HG03103 (cell line): ENCODE results near the gene DTHD1.
A peak's percentile ranks its signal among the peaks of the same experiment; 100 is the strongest.

Experiments
- ATAC-seq: cut with Tn5 transposase; IDR thresholded peaks from one replicate; pipeline ENCODE4 v1.9.1; 2021; ENCODE audit warnings: low read depth; ENCODE audit not compliant: unreplicated experiment

The DTHD1 gene

DNA sequence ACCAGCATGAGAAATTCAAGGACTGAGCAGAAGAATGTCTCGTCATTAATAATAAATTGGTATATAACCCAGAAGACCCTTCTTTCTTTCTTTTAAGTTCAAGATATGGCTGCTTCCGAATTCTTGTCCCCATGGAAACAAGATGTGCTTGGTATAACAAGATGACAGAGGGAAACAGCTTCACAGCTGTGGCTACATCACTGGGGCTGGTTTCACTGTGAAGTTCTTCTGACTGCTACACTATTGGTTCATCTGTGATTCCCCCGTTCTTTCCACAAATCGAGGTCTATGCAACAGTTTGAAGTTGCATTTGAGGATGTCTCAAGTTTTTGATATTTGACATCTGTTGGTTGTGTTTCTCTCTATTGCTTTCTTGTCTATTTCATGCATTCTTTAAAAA lies 12.3 kb upstream of the DTHD1 start:
- no peak for ATAC-seq

DNA sequence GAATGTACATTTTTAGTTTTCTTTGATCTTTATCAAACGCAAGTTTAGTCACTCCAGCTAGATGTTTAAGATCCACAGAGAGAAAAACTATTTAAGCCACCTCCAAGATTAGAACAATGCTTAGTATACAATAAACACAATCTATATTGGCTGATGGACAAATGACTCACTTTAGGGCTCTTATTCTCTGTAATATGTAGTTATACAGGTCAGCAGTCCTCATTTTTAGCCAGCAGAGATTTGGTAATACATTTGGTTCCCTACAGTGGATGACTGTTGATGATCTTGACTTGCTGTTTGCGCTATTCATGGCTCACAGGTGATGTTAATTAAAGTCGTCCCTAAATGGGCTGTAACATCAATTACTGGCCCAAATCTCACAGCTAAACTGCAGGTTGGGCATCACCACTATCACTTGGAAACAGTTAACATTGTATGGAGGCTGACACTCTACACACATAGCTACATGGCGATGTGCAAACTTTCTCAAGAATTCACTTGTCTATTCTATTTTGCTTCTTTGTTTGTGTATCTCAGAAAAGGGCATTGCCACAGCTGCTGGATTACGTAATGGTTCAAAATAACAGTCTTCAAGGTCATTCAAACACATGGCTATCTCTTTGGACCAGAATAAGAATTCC lies 11.8 kb upstream of the DTHD1 start:
- ATAC-seq = no peak

DNA sequence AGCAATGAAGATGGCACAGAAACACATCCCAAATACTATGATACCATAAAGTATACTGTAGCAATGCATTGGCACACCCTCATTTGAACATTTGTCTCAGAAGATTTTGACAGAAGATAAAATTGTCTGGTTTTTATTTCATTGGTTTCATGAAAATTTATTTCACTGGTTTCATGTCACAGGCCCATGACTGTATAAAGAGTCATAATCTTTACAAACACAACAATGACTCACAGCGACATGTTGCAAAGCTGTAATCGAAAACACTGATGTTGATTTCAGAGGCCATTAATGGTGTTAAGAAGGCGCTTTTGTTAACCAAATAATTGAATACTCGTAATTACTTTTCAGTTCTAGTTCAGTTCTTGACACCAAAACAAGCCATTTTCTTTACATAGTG lies 8.1 kb upstream of the DTHD1 start:
- no peak for ATAC-seq

DNA sequence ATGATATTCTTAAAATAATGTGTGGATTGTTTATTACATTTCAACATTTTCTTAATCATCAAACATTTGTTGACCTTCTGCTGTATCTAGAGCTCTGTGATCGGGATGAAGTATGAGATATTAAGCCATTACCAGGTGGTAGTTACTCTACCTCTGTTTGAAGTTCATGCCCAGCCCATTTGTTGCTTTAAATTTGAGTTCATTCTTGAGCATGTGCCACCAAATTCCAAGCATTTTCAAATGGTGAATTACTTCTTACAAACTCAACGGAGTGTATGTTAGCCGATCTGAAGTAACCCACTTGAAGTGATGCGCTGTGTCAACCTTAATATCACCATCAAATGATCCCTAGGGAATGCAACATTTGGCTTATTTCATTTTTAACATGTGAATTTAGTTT lies 7.3 kb upstream of the DTHD1 start:
- no peak for ATAC-seq

DNA sequence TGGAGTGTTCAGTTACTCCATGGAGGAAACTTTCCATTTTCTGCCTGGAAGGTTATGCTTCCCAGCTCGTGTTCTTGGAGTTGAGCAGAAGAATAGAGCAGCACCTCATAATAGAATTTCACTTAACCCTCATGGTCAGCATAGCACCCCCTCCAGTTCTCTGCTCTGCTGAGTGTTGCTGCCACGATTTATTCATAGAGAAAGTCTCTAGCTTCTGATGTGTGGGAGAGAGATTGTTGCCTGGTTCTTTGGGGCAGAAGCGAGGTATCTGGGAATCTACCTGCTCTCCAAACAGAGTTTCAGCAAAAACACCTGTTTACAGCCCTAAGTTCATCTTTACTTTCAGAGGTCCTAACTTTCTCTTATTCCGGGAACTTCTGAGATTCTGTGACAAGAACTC lies 3.9 kb upstream of the DTHD1 start:
- ATAC-seq = no peak

DNA sequence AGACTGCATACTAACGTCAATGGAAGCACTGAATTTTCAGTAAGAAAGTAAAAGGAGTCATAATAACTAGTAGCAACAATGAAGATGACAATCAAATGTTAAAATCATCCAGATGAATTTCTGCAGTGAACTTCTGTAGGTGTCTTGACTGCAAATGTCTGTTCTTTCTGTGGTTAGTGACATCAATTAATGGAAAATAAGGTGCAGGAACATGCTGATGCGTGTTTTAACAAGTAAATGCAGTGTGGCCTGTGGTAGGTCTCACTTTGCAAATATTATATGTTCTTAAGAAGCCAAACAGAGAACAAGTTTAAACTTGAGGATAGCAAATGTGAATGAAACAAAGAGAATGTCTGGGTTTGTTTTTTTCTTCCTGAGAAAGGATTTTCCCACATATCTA lies 2.6 kb upstream of the DTHD1 start:
- ATAC-seq = no peak

DNA sequence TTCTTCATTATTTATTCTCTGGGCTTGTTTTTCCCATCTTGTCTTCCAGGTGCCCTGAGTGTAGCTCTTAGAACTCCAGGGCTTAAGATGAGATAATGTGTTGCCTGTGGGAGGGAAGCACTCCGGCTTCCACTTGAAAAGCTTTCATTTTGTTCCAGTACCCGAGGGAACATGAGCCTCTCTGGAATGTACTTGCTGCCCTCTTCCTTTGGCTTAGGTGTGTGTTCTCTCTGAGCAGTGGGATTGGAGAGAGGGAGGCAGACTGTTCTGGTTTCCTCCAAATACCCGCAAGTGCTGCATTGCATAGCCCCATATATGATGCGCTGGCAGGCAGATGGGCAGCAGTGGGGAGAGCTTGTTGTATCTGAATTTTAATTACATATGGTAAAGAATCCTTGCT lies 861 bp upstream of the DTHD1 start:
- ATAC-seq = no peak

DNA sequence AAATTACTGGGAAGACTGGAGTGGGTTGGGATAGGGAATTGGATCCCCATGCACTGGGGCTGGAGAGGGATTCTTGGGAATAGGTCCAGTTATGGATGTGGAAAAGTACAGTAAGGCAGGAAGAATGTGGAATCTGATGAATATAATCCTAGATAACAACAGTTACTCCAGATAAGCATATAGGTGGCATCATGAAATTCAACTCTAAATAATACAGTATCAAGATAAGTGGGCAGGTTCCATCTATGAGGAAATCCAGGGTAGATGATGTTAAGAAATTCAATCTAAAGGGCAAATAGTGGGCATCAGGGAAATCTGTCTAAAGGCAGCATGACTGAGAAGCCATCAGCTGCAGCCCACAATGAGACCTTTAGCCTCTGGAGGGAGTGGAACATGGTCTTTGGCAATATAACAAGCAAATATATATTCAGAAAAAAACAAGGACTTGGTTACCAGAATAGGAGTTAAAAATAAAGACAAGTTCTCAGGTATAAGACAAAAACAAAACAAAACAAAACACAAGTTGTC lies 1.2 kb downstream of the DTHD1 start:
- no peak for ATAC-seq

DNA sequence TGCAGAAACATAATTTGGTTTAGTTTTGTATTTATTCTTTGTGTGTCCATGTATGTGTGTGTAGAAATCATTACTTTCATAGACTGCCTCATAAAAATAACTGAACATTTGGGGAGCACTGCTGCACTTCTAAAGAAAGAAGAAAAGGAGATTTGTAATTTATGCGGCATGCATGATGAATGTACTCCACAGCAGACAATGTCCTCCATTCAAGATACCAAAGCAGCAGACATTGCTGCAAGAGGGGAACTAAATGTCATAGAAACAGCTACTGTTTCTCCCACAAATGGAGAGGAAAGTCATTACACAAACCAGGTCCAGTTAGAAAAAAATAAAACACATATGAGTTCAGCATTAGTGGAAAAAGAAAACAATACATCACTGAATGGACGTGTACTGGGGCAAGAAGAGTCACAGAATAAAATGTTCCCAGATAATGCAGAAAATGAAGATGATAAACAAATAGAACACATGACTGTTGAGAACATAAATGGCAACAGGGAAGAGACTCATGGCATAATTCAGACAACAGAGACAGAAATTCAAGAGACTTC lies 2.6 kb downstream of the DTHD1 start:
- no peak for ATAC-seq

DNA sequence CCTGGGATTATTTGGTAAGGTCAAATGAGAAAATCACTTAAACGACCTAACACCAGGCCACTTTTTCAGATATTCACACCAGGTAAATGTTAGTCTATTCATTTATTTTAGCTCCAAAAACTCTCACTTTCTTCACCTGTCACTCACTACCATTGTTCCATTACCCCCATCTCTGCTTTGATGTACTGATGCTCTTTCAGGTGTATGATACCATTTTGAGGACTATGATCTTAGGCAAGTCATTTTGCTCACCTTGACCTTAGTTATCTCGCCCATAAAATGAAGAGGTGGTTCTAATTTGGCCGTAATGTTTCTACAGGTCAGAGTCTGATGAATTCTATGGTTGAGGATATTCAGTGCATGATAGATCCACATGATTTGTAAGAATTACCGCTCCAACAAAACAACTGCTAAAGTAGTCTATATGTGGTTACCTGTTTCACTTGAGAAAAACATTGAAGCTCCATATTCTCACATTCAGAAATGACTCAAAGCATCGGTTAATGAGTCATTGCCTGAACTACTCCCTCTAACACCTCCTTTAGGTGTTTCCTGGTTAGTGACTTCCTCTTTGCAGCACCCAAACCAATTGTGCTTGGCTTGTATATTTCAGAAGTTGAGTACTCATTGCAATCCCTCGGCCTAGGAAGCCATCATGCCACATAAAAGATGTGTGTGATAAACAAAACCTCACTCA lies 4.5 kb downstream of the DTHD1 start:
- peak; percentile 97 for ATAC-seq

DNA sequence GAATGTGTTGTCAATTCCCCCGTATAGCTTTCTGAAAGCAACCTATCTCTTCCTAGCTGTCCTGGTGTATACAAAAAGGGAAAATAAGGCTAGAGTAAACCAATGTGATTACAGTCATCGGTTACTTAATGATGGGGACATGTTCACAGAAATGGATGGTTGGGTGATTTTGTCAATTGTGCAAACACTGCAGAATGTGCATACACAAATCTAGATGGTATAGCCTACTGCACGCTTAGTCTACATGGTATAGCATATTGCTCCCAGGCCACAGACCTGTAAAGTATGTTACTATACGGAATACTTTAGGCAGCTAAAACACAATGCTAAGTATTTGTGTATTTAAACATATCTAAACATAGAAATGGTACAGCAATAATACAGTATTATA lies 5.1 kb downstream of the DTHD1 start:
- ATAC-seq = peak; percentile 14

DNA sequence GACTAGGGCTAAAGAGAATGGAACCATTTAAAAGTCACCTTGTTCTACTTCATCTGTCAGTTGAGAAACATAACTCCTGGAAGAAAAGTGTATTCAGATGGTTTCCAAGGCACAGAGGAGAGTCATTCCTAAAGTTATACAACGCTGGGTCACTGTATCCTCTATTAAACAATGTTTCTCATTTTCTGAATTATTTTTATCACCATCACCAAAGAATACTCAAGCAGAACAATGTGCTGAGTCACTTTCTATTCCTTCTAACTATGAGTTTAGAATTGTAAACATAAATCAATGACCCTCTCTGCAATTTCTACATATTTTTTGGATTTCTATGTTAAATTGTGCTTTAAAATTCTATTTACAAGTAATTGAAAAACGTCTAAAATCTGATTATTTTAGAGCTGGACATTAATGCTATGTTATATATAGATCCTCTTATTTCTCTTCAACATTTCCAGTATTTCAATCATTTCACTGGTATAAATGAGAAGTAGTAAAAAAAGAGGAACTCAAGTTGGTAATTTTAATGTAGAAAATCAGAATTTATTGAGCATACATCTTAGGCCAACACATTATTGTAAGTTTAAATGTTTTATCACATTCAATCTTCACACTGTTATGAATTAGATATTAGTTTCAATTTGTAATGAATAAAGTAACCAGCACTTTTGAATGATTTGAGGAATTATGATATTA lies 7.5 kb downstream of the DTHD1 start:
- no peak for ATAC-seq

DNA sequence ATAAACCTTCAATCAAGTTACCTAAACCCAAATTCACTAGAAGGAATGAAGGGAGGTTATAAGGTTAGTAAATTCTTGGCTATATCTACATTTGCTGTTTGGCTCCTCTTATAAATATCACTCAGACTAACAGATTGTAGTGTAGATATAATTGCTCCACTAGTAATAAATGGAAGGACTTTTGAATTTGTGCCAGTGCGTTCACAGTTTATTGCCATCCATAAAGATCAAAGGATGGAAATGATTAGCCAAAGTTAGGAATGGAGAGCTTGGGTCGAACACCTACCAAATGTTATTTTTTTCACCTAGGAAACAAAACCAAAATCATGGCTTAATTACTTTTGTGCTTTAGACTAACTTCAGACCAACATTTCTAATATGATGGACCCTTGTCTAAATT lies 9.2 kb downstream of the DTHD1 start:
- no peak for ATAC-seq

DNA sequence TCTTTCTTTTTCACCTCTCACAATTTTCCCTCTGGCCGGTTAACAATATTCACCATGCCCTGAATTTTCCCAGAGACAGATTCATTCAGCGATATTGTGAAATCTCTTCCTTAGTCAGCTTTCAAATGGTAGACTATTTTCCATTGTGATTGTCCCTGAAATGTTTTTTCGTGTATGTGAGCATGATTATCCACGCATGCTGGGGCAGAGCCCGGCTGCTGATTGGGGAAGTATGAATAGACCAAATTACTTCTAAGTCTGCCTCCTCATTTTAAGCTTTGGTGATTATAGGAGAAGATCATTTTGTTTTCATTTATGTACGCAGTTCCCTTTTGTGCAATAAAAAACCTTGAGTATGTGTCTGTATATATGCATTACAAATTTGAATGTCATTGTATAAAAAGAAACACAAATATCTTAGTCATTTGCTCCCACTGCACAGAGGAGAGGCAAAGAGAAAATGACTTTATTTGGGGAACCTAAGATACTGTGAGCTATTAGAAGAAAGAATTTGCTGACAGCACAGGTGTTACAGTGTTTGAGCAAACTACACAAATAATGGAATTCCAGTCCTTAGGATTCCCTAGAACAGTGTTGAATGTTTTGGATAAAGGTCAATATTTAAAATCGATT lies 11.3 kb downstream of the DTHD1 start:
- ATAC-seq = no peak

DNA sequence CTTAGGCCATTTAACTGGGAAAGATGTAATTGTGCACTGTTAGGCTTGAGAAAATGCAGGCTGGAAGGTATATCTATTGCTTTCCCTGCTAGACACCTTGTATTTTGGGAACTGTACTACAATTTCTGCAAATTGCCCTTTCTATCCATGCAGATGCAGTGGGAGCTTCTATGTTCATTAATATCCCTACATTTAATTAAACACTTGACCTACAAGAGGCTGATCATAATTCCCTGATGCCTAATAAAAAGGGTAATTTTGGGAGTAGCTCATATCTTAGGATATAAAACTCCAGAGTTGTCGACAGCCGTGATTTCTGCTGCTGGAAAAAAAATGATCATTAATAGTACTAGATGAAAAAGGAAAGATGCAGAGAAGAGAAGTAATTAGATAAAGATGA lies 19.7 kb downstream of the DTHD1 start:
- no peak for ATAC-seq

DNA sequence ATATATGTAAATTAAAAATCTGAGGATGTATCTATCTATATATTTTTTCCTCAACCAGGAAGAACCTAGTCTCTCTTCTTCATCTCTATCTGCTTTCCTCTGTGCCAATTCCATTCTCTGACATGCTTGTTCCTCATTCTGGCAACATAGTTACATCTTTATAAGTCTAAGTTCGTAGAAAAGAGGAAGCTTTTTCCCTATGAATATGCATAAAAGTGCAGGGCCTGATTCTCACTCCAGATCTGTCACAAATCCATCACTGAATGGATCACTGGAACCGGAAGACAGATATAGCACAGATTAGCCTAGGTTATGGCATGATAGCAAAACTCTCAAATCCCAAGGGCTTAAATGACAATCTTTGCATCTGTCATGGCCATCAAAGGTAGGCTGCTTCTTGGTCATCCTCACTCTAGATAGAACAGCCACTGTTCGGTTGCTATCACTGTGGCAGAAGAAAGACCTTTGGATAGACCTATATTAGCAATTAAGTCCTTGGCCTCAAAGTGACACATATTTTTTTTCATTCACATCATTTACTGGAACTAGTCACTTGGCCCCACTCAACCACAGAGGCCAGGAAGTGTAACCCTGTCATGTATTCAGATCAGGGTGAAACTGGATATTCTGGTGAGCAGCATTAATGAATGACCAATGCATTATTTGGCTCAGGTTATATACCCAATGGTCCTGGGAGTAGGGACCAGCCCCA lies 22.2 kb downstream of the DTHD1 start:
- ATAC-seq = peak; percentile 60

DNA sequence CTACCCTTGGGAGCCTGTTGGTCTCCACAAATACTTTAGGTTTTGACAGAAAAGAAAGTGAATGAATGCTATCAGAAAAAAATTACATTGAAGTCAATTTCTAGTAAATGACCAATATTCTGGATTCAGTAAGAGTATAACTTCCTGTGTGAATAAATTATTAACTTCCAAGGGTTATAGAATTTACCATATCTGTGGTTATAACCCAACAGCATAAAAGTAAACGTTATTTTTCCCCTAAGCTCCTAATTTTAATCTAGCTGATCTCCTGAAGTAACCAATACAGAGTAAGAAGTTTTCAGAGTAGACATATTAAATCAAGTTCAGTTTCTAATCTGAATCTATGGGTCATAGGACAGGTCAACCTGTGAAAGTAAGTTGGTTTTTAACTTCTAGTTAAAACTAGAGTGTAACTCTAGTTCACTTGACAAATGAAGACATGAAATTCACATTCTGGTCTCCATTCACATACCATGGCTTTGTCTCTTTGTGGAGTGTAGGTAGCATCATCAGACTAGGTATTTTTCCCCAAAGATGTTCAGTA lies 22.8 kb downstream of the DTHD1 start:
- ATAC-seq = peak; percentile 13

DNA sequence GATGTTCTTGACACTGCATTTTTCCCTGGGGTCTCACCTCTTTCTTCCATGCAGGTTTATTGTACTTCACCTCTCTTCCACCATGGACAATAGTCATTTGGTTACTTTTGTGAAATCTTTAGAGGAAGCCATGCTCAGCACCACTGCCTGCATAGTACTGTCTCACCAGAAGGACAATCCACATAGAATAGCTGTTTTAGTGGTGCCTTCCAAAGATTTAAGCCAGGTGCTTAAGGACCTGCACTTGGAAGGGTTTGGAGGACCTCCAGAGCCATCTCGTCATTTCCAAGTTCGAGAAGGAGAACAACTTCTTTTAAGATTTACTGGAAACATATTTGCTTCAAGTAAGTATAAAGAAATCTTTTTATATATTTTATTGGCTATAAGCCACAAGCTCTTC lies 26.7 kb downstream of the DTHD1 start:
- ATAC-seq = no peak

DNA sequence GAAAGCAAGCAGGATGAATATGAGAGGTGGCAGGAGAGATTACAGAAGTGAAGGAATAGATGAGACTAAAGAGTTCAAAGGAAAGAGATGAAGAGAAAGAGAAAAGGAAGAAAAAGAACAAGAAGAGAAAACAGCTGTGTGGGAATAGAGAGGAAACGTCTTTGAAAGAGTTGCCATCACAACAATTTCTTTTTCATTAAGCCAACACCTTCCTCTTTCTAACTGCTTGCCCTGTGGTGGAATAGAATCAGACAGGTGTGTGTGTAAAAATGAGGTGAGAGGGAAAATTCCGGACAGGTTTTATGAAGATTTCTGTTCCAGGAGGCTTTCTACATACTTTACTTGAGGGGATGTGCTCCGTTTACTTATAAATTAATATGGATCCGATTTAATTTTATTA lies 28.8 kb downstream of the DTHD1 start:
- no peak for ATAC-seq

DNA sequence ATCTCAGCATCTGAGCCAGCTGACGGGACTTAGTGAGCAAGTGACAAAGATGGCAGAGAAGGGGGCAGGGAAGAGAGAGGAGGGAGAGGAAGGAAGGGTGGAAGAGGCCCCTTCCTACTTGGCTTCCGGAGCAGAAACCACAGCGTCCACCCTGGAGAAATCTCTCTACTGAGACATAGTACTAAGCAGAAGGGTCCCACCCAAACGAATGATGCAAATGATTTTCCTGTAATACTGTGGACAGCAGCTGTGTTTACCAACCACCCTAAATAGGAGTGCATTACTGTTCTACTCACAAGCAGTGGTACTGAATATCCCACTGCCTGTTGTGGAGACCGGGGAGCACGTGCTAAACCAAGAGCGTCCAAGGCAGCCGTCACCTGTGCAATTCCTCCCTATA lies 29.4 kb downstream of the DTHD1 start:
- ATAC-seq = no peak
